H9 (cell line): ENCODE measurements around the gene RFNG. TPM values are rescaled to one million over a fixed set of nuclear protein-coding genes. Genes with fewer than 3 reads are reported as not detected.

Source experiments
- DNase-seq: peaks from one replicate; pipeline ENCODE4 v3.0.0-alpha.2; 2017
- H2AFZ ChIP-seq: one replicate; pipeline ENCODE4 v1.6.1; 2013; ENCODE audit warnings: mild to moderate bottlenecking, low read length, control low read depth, moderate library complexity
- H2AK5ac ChIP-seq: 2 replicates; pipeline ENCODE4 v1.6.1; 2013; ENCODE audit warnings: low read length, control low read depth, mixed read lengths; ENCODE audit not compliant: insufficient read length
- H2BK120ac ChIP-seq: one replicate; pipeline ENCODE4 v1.6.1; 2013; ENCODE audit warnings: low read depth, mild to moderate bottlenecking, low read length, control low read depth, inconsistent platforms; ENCODE audit not compliant: poor library complexity, severe bottlenecking
- H2BK12ac ChIP-seq: 2 replicates; pipeline ENCODE4 v1.6.1; 2013; ENCODE audit warnings: low read length, control low read depth, mixed read lengths, low read depth; ENCODE audit not compliant: insufficient read length
- H2BK15ac ChIP-seq: 2 replicates; pipeline ENCODE4 v1.6.1; 2013; ENCODE audit warnings: low read depth, low read length, control low read depth
- H2BK20ac ChIP-seq: one replicate; pipeline ENCODE4 v1.6.1; 2013; ENCODE audit warnings: low read depth, mild to moderate bottlenecking, low read length, control low read depth, inconsistent platforms; ENCODE audit not compliant: poor library complexity, severe bottlenecking
- H2BK5ac ChIP-seq: 2 replicates; pipeline ENCODE4 v1.6.1; 2013; ENCODE audit warnings: low read length, control low read depth, mixed read lengths; ENCODE audit not compliant: insufficient read length
- H3K14ac ChIP-seq: 2 replicates; pipeline ENCODE4 v1.6.1; 2013; ENCODE audit warnings: low read length, control low read depth; ENCODE audit not compliant: insufficient read depth
- H3K18ac ChIP-seq: 2 replicates; pipeline ENCODE4 v1.6.1; 2013; ENCODE audit warnings: low read depth, mild to moderate bottlenecking, mixed read lengths, low read length, control low read depth; ENCODE audit not compliant: insufficient read length
- H3K23ac ChIP-seq: 2 replicates; pipeline ENCODE4 v1.6.1; 2013; ENCODE audit warnings: low read length, control low read depth, mixed read lengths, low read depth; ENCODE audit not compliant: insufficient read length
- H3K23me2 ChIP-seq: 2 replicates; pipeline ENCODE4 v1.6.1; 2013; ENCODE audit warnings: low read depth, mild to moderate bottlenecking, mixed read lengths, low read length, control low read depth; ENCODE audit not compliant: insufficient read length, poor library complexity, severe bottlenecking
- H3K27ac ChIP-seq: 2 replicates; pipeline ENCODE4 v1.5.1; 2013; ENCODE audit warnings: low read length, control low read depth, mixed read lengths, low read depth; ENCODE audit not compliant: insufficient read length
- H3K27me3 ChIP-seq: 2 replicates; pipeline ENCODE4 v1.6.1; 2013; ENCODE audit warnings: low read length, control low read depth, inconsistent platforms; ENCODE audit not compliant: insufficient read depth
- H3K4ac ChIP-seq: 2 replicates; pipeline ENCODE4 v1.6.1; 2013; ENCODE audit warnings: low read depth, mild to moderate bottlenecking, control low read depth, inconsistent platforms, low read length, moderate library complexity
- H3K4me1 ChIP-seq: 2 replicates; pipeline ENCODE4 v1.6.1; 2013; ENCODE audit warnings: low read length, control low read depth, inconsistent platforms; ENCODE audit not compliant: insufficient read depth
- H3K4me2 ChIP-seq: 2 replicates; pipeline ENCODE4 v1.6.1; 2013; ENCODE audit warnings: low read length, control low read depth, mixed read lengths; ENCODE audit not compliant: insufficient read length, insufficient read depth
- H3K56ac ChIP-seq: 2 replicates; pipeline ENCODE4 v1.6.1; 2013; ENCODE audit warnings: low read depth, mild to moderate bottlenecking, mixed read lengths, low read length, control low read depth; ENCODE audit not compliant: insufficient read length
- H3K79me1 ChIP-seq: 2 replicates; pipeline ENCODE4 v1.6.1; 2013; ENCODE audit warnings: low read depth, mild to moderate bottlenecking, moderate library complexity, low read length, control low read depth, inconsistent platforms; ENCODE audit not compliant: insufficient read depth, poor library complexity, severe bottlenecking
- H3K79me2 ChIP-seq: 2 replicates; pipeline ENCODE4 v1.6.1; 2013; ENCODE audit warnings: low read length, control low read depth, inconsistent platforms; ENCODE audit not compliant: insufficient read depth
- H3K9ac ChIP-seq: 2 replicates; pipeline ENCODE4 v1.6.1; 2013; ENCODE audit warnings: low read length, control low read depth, mixed read lengths; ENCODE audit not compliant: insufficient read length; ENCODE audit errors: extremely low read depth
- H3K9me3 ChIP-seq: one replicate; pipeline ENCODE4 v1.6.1; 2013; ENCODE audit warnings: low read depth, low read length, inconsistent platforms; ENCODE audit not compliant: control insufficient read depth
- H3T11ph ChIP-seq: one replicate; pipeline ENCODE4 v1.6.1; 2013; ENCODE audit warnings: mild to moderate bottlenecking, low read length, control low read depth, inconsistent platforms
- H4K20me1 ChIP-seq: one replicate; pipeline ENCODE4 v1.6.1; 2013; ENCODE audit not compliant: control insufficient read depth, insufficient read length, insufficient read depth
- H4K5ac ChIP-seq: 2 replicates; pipeline ENCODE4 v1.6.1; 2013; ENCODE audit warnings: low read depth, mild to moderate bottlenecking, mixed read lengths, low read length, control low read depth; ENCODE audit not compliant: insufficient read length
- H4K8ac ChIP-seq: replicated peaks from 2 replicates; pipeline ENCODE4 v1.6.1; 2013; ENCODE audit warnings: low read length, control low read depth, mixed read lengths, low read depth; ENCODE audit not compliant: insufficient read length
- H4K91ac ChIP-seq: 2 replicates; pipeline ENCODE4 v1.6.1; 2013; ENCODE audit warnings: low read depth, mild to moderate bottlenecking, moderate library complexity, mixed read lengths, low read length, control low read depth; ENCODE audit not compliant: insufficient read length
- H3K27ac Mint-ChIP-seq, 3 experiments: 2 replicates in 2 of 3; 3 replicates in 1 of 3; pipeline ENCODE4 v1.8.0; 2020 to 2021; ENCODE audit warnings: mixed read lengths in 3 of 3, mild to moderate bottlenecking in 1 of 3, moderate library complexity in 1 of 3
- H3K27me3 Mint-ChIP-seq: 2 replicates; pipeline ENCODE4 v1.8.0; 2021; ENCODE audit warnings: low read depth, mild to moderate bottlenecking, moderate library complexity, mixed read lengths
- H3K36me3 Mint-ChIP-seq, 3 experiments: 2 replicates in 2 of 3; 3 replicates in 1 of 3; pipeline ENCODE4 v1.8.0; 2020 to 2021; ENCODE audit warnings: low read depth in 3 of 3, mixed read lengths in 3 of 3; ENCODE audit not compliant: insufficient read depth in 1 of 3
- H3K4me1 Mint-ChIP-seq, 2 experiments: 2 replicates each; pipeline ENCODE4 v1.8.0; 2020; ENCODE audit warnings: mixed read lengths in 2 of 2
- H3K4me3 Mint-ChIP-seq, 2 experiments: 2 replicates in 1 of 2; 3 replicates in 1 of 2; pipeline ENCODE4 v1.8.0; 2020 to 2021; ENCODE audit warnings: mild to moderate bottlenecking in 2 of 2, mixed read lengths in 2 of 2, moderate library complexity in 1 of 2
- H3K9me3 Mint-ChIP-seq, 2 experiments: 2 replicates in 1 of 2; 3 replicates in 1 of 2; pipeline ENCODE4 v1.8.0; 2020; ENCODE audit warnings: mild to moderate bottlenecking in 2 of 2, mixed read lengths in 2 of 2, moderate library complexity in 1 of 2
- WGBS: extraction: QIAGEN DNeasy Blood & Tissue Kit; methylation state at CpG from one replicate; pipeline ENCODE4 v1.1.7; 2013; ENCODE audit warnings: missing lambda C conversion rate, low lambda C conversion rate, mixed read lengths; ENCODE audit not compliant: insufficient read length; ENCODE audit errors: extremely low coverage; 5-methylcytosine and 5-hydroxymethylcytosine counted together
- total RNA-seq: library from RNA; stranded (reverse); gene quantifications from 2 replicates; pipeline ENCODE4 v1.2.1, GENCODE V29; 2021
- TF ChIP-seq, protein P1 (sequence below): fragments of 200-600 bp; sonication (generic); conservative IDR thresholded peaks from 3 replicates; pipeline ENCODE4 v1.8.0; 2021; ENCODE audit warnings: antibody characterized with exemption, mild to moderate bottlenecking

The RFNG gene
- total RNA-seq, 1 experiment from 2014 or later = 34.0 TPM

DNA sequence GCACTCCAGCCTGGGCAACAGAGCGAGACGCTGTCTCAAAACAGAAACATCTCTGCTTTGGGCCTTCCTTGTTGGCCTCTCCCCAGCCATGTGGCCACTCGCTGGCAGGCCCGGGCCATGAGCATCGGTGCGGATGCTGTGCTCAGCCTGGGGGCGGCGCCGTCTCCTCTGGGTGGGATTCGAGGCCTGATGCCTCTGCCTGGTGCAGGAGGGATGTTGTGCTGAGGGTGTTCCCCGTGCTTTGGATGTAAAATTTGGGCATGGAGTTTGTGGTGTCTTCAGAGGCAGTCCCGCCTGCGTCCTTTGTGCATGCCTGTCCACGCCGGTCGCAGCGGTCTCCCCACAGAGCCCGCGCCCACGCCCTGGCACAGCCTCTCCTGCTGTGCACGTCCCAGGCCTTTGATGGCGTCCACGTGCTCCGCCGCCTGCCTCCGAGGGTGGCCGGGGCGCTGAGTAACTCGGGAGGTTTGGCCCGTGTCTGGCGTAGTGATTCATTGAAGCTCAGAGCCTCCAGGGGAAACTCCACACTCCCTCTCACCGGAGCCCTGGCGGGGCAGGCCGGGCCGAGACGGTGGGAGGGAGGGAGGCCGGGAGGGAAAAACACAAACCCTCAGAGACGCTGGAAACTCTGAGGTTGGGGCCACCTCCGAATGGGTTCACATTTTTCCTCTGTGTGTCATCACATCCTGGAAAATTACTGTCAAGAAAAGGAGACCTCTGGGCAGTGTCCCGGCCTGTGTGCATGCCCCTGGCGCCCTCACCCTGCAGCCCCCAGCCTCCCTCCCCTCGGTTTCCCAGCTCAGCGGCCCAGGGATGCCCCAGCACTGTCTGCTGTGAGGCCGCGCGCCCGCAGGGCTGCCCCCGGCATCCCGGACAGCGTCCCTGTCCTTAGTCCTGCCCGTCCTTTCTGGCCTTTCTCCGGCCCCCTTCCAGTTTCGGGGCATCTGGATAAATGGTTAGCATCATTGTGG is 47.9 kb downstream of the RFNG start:
- Mint-ChIP-seq H3K27ac (no peak overlapping the region), H3K4me1 (no peaks in the 10 kb centered on the region), H3K36me3 (no peaks in the 10 kb centered on the region), H3K27me3 (no peaks in the 10 kb centered on the region), H3K9me3 (no peaks in the 10 kb centered on the region), H3K4me3 (no peak overlapping the region)
- no peak overlapping the region for H3K56ac ChIP-seq
- no peak overlapping the region for H3K14ac ChIP-seq
- H3K27me3 ChIP-seq = no peaks in the 10 kb centered on the region
- H3K4ac ChIP-seq = no peak overlapping the region
- no peak overlapping the region for H2AK5ac ChIP-seq
- no peak overlapping the region for H3K18ac ChIP-seq
- no peak overlapping the region for H4K91ac ChIP-seq
- H3K9me3 ChIP-seq = no peaks in the 10 kb centered on the region
- no peak overlapping the region for H3K4me2 ChIP-seq
- no peak overlapping the region for H3K23ac ChIP-seq
- H2BK15ac ChIP-seq = no peak overlapping the region
- H4K5ac ChIP-seq = no peak overlapping the region
- H3K79me1 ChIP-seq = no peaks in the 10 kb centered on the region
- TF ChIP-seq, protein P1, sequence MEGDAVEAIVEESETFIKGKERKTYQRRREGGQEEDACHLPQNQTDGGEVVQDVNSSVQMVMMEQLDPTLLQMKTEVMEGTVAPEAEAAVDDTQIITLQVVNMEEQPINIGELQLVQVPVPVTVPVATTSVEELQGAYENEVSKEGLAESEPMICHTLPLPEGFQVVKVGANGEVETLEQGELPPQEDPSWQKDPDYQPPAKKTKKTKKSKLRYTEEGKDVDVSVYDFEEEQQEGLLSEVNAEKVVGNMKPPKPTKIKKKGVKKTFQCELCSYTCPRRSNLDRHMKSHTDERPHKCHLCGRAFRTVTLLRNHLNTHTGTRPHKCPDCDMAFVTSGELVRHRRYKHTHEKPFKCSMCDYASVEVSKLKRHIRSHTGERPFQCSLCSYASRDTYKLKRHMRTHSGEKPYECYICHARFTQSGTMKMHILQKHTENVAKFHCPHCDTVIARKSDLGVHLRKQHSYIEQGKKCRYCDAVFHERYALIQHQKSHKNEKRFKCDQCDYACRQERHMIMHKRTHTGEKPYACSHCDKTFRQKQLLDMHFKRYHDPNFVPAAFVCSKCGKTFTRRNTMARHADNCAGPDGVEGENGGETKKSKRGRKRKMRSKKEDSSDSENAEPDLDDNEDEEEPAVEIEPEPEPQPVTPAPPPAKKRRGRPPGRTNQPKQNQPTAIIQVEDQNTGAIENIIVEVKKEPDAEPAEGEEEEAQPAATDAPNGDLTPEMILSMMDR = no peak
- no peak overlapping the region for H3K27ac ChIP-seq
- H2BK20ac ChIP-seq = no peak overlapping the region
- no peaks in the 10 kb centered on the region for H3K23me2 ChIP-seq
- H4K20me1 ChIP-seq = no peaks in the 10 kb centered on the region
- no peaks in the 10 kb centered on the region for H3K4me1 ChIP-seq
- H4K8ac ChIP-seq = no peak overlapping the region
- H2BK120ac ChIP-seq = no peak overlapping the region
- no peak overlapping the region for H3K9ac ChIP-seq
- H2AFZ ChIP-seq = no peak overlapping the region
- DNase-seq = no peak
- no peaks in the 10 kb centered on the region for H3K79me2 ChIP-seq
- H3T11ph ChIP-seq = no peak overlapping the region
- WGBS = no CpG with 5 or more reads among the region's 53 CpGs
- no peak overlapping the region for H2BK12ac ChIP-seq
- no peak overlapping the region for H2BK5ac ChIP-seq
